Mesendoderm (in vitro differentiated cells): Measurements from ENCODE around the gene KCNJ9.

Experiments used
- DNase-seq: peaks from one replicate; pipeline ENCODE4 v3.0.0; 2013
- H2AK5ac ChIP-seq: 2 replicates; pipeline ENCODE4 v1.6.1; 2013; ENCODE audit warnings: low read length, inconsistent platforms
- H2BK120ac ChIP-seq: 2 replicates; pipeline ENCODE4 v1.6.1; 2013; ENCODE audit warnings: low read depth, mild to moderate bottlenecking, low read length, moderate library complexity, mixed read lengths
- H2BK15ac ChIP-seq: replicated peaks from 2 replicates; pipeline ENCODE4 v1.6.1; 2013; ENCODE audit warnings: low read depth, mild to moderate bottlenecking, moderate library complexity
- H2BK5ac ChIP-seq: 2 replicates; pipeline ENCODE4 v1.6.1; 2013; ENCODE audit warnings: low read length, inconsistent platforms
- H3K18ac ChIP-seq: 2 replicates; pipeline ENCODE4 v1.6.1; 2013; ENCODE audit warnings: mild to moderate bottlenecking, low read length, mixed read lengths
- H3K23ac ChIP-seq: one replicate; pipeline ENCODE4 v1.6.1; 2013; ENCODE audit warnings: low read length
- H3K27ac ChIP-seq: 2 replicates; pipeline ENCODE4 v1.5.1; 2013; ENCODE audit warnings: low read depth, mild to moderate bottlenecking, inconsistent platforms, low read length, moderate library complexity
- H3K27me3 ChIP-seq: 2 replicates; pipeline ENCODE4 v1.6.1; 2013; ENCODE audit warnings: low read length, control low read depth, mild to moderate bottlenecking, inconsistent platforms; ENCODE audit not compliant: insufficient read depth, poor library complexity
- H3K36me3 ChIP-seq: 2 replicates; pipeline ENCODE4 v1.6.1; 2013; ENCODE audit warnings: low read length, inconsistent platforms; ENCODE audit not compliant: control insufficient read depth, insufficient read depth
- H3K4ac ChIP-seq: one replicate; pipeline ENCODE4 v1.6.1; 2013; ENCODE audit warnings: low read depth, mild to moderate bottlenecking, low read length, moderate library complexity
- H3K4me1 ChIP-seq: 2 replicates; pipeline ENCODE4 v1.6.1; 2013; ENCODE audit warnings: low read depth, low read length, inconsistent platforms; ENCODE audit not compliant: control insufficient read depth
- H3K4me2 ChIP-seq: 2 replicates; pipeline ENCODE4 v1.6.1; 2013; ENCODE audit warnings: low read length
- H3K4me3 ChIP-seq: 2 replicates; pipeline ENCODE4 v1.5.1; 2013; ENCODE audit warnings: mild to moderate bottlenecking, low read length
- H3K56ac ChIP-seq: one replicate; pipeline ENCODE4 v1.6.1; 2013; ENCODE audit warnings: low read length
- H3K79me1 ChIP-seq: 2 replicates; pipeline ENCODE4 v1.6.1; 2013; ENCODE audit warnings: low read length, inconsistent platforms
- H3K79me2 ChIP-seq: 2 replicates; pipeline ENCODE4 v1.6.1; 2013; ENCODE audit warnings: mild to moderate bottlenecking, low read length; ENCODE audit not compliant: control insufficient read depth, insufficient read depth
- H3K9ac ChIP-seq: 2 replicates; pipeline ENCODE4 v1.6.1; 2013; ENCODE audit warnings: low read length, inconsistent platforms
- H4K5ac ChIP-seq: one replicate; pipeline ENCODE4 v1.6.1; 2013; ENCODE audit warnings: low read length
- H4K8ac ChIP-seq: one replicate; pipeline ENCODE4 v1.6.1; 2013; ENCODE audit warnings: low read depth, mild to moderate bottlenecking, control low read depth, low read length, moderate library complexity
- WGBS: extraction: QIAGEN DNeasy Blood & Tissue Kit; methylation state at CpG from one replicate; pipeline ENCODE4 v1.1.7; 2013; ENCODE audit warnings: low lambda C conversion rate, missing lambda C conversion rate; ENCODE audit not compliant: insufficient coverage; ENCODE audit errors: extremely low coverage; 5-methylcytosine and 5-hydroxymethylcytosine counted together

KCNJ9 gene

DNA sequence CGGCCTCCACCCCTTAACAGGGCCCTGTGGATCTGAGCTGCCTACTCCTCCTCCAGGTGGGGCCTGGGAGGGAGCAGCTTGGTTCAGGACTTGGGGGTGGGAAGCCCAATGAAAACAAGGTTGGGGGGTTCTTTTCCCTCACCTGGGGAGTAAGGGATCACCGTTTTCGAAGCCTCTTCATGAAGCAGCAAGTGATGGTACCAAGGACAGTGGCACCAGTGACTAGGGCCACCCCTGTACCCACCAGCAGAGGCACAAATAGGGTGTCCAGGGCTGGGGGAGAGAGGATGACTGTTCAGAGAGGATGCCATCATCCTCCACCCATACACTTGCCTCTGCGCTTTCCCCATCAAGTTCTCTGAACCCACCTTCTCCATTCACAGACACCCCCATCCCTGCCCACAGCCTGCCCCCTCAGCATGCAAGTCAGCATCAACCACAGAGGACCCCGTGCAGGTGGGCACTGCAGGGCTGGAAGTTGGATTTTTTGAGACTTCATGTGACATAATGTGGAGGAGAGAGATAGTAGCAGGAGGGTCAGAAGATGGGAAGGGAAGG, 10.4 kb downstream of the KCNJ9 start:
- H3K9ac ChIP-seq = no peak overlapping the region

DNA sequence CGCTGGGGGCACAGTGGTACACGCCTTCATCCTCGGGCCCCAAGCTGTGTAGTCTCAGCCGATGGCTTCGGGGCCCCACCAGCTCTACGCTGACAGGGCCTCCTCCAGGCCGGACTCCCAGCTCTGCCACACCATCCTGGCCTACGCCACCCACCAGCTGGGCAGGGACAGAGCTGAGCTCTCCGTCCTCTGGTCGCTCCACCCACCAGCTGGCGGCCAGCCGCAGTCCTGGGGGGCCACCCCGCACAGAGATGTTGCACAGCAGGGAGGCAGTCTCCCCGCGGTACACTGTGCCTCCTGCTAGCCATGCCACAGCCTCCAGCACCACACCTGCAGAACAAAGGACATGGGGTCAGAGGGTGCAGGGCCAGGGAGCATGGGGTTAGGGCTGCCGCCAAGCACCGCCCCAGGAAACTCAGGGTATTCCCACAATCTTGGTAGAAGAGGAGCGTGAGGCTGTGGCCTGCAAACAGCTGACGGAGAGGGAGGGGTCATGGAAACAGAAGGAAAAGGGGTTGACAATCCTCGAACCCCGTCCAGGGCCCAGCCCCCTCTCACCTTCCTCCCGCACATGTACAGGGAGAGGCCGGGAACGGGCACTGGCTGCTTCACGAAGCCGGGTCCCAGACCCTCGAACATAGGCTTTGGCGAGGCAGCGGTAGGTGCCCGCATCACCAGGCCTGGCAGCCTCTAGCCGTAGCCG, 11.2 kb downstream of the KCNJ9 start:
- H3K56ac ChIP-seq = no peak overlapping the region
- H3K79me1 ChIP-seq = peaks cover 8% of the 10 kb centered on the region
- no peak overlapping the region for H3K4me2 ChIP-seq
- no peak overlapping the region for H3K18ac ChIP-seq
- no peak overlapping the region for H4K8ac ChIP-seq
- no peak overlapping the region for H3K4ac ChIP-seq
- H3K9ac ChIP-seq = no peak overlapping the region
- peaks cover 1% of the 10 kb centered on the region for H3K36me3 ChIP-seq
- H3K4me1 ChIP-seq = peaks cover 22% of the 10 kb centered on the region
- no peak overlapping the region for H2BK5ac ChIP-seq
- no peak overlapping the region for H3K4me3 ChIP-seq
- no peak overlapping the region for H2AK5ac ChIP-seq
- H3K79me2 ChIP-seq = peaks cover 5% of the 10 kb centered on the region
- H3K23ac ChIP-seq = no peak overlapping the region
- no CpG with 5 or more reads among the region's 32 CpGs for WGBS
- no peak overlapping the region for H4K5ac ChIP-seq
- H2BK120ac ChIP-seq = no peak overlapping the region
- no peak for DNase-seq
- H3K27ac ChIP-seq = no peak overlapping the region
- H3K27me3 ChIP-seq = no peaks in the 10 kb centered on the region
- H2BK15ac ChIP-seq = no peak overlapping the region

More for the DNA sequence above, 10.4 kb downstream of the KCNJ9 start:
- Histone ChIP-seq H3K4ac (no peak overlapping the region), H3K4me3 (no peak overlapping the region), H3K18ac (no peak overlapping the region), H3K56ac (no peak overlapping the region), H3K79me1 (peaks cover 3% of the 10 kb centered on the region), H3K4me2 (no peak overlapping the region), H3K27me3 (no peaks in the 10 kb centered on the region), H3K23ac (no peak overlapping the region), H2BK15ac (no peak overlapping the region), H3K27ac (no peak overlapping the region), H2AK5ac (no peak overlapping the region), H2BK5ac (no peak overlapping the region), H4K8ac (no peak overlapping the region), H3K79me2 (peaks cover 3% of the 10 kb centered on the region), H3K4me1 (peaks cover 16% of the 10 kb centered on the region), H2BK120ac (no peak overlapping the region), H3K36me3 (peaks cover 1% of the 10 kb centered on the region), H4K5ac (no peak overlapping the region)
- no peak for DNase-seq
- no CpG with 5 or more reads among the region's 5 CpGs for WGBS

GRCh38 chr1:160093069-160093395, 11.7 kb downstream of the KCNJ9 start:
- Histone ChIP-seq H2AK5ac (no peak overlapping the region), H3K4me3 (no peak overlapping the region), H2BK120ac (no peak overlapping the region), H3K79me1 (peaks cover 9% of the 10 kb centered on the region), H3K18ac (no peak overlapping the region), H3K9ac (no peak overlapping the region), H3K4ac (no peak overlapping the region), H2BK15ac (no peak overlapping the region), H3K4me2 (no peak overlapping the region), H3K23ac (no peak overlapping the region), H4K5ac (no peak overlapping the region), H3K36me3 (peaks cover 1% of the 10 kb centered on the region), H3K79me2 (peaks cover 9% of the 10 kb centered on the region), H3K4me1 (peaks cover 25% of the 10 kb centered on the region), H4K8ac (no peak overlapping the region), H3K27me3 (no peaks in the 10 kb centered on the region), H2BK5ac (no peak overlapping the region), H3K27ac (no peak overlapping the region), H3K56ac (no peak overlapping the region)
- DNase-seq = no peak
- WGBS = no CpG with 5 or more reads among the region's 9 CpGs

GRCh38 chr1:160093624-160094290, 12.4 kb downstream of the KCNJ9 start:
- no peak for DNase-seq
- no CpG with 5 or more reads among the region's 21 CpGs for WGBS
- no peak overlapping the region for H4K8ac ChIP-seq

DNA sequence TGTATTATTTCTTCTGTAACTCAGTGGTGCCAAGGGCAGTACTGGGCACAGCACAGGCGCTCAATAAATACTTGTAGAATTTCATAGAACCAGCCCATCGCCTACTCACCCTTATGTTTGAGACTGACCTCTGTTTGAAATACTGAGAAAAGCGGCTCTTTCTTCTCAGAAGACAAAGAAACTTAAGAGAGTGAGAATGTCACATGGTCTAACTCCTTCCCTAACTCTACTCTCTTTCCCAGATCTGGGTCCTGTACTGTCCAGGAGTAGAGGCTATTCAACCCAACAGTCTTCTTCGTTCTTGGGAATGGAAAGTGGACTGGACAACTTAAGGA, 12.9 kb downstream of the KCNJ9 start:
- peaks cover 1% of the 10 kb centered on the region for H3K36me3 ChIP-seq
- H3K4me3 ChIP-seq = no peak overlapping the region
- DNase-seq = no peak
- no peak overlapping the region for H2AK5ac ChIP-seq
- H2BK15ac ChIP-seq = no peak overlapping the region
- H3K79me2 ChIP-seq = peaks cover 9% of the 10 kb centered on the region
- H3K4ac ChIP-seq = no peak overlapping the region
- peaks cover 25% of the 10 kb centered on the region for H3K4me1 ChIP-seq
- H3K4me2 ChIP-seq = no peak overlapping the region
- WGBS = no CpG with 5 or more reads among the region's 4 CpGs
- no peaks in the 10 kb centered on the region for H3K27me3 ChIP-seq
- no peak overlapping the region for H3K23ac ChIP-seq
- no peak overlapping the region for H2BK5ac ChIP-seq
- no peak overlapping the region for H3K27ac ChIP-seq
- no peak overlapping the region for H3K9ac ChIP-seq
- no peak overlapping the region for H4K5ac ChIP-seq
- H4K8ac ChIP-seq = no peak overlapping the region
- peaks cover 9% of the 10 kb centered on the region for H3K79me1 ChIP-seq
- H3K18ac ChIP-seq = no peak overlapping the region
- no peak overlapping the region for H2BK120ac ChIP-seq
- H3K56ac ChIP-seq = no peak overlapping the region

More at GRCh38 chr1:160093624-160094290, 12.4 kb downstream of the KCNJ9 start:
- no peak overlapping the region for H3K18ac ChIP-seq
- peaks cover 9% of the 10 kb centered on the region for H3K79me1 ChIP-seq
- H3K36me3 ChIP-seq = peaks cover 1% of the 10 kb centered on the region
- H3K4me2 ChIP-seq = no peak overlapping the region
- H2BK15ac ChIP-seq = no peak overlapping the region
- peaks cover 9% of the 10 kb centered on the region for H3K79me2 ChIP-seq
- no peak overlapping the region for H3K56ac ChIP-seq
- H2BK5ac ChIP-seq = no peak overlapping the region
- no peak overlapping the region for H3K9ac ChIP-seq
- H3K4me3 ChIP-seq = no peak overlapping the region
- H3K23ac ChIP-seq = no peak overlapping the region
- H3K4me1 ChIP-seq = peaks cover 25% of the 10 kb centered on the region
- H3K4ac ChIP-seq = no peak overlapping the region
- H2BK120ac ChIP-seq = no peak overlapping the region
- H3K27ac ChIP-seq = no peak overlapping the region
- H3K27me3 ChIP-seq = no peaks in the 10 kb centered on the region
- no peak overlapping the region for H4K5ac ChIP-seq
- no peak overlapping the region for H2AK5ac ChIP-seq
